ENCODE results near the gene EOGT. TPM values are rescaled to one million over a fixed set of nuclear protein-coding genes. Genes with fewer than 3 reads are reported as not detected.

The EOGT gene
- total and polyA plus RNA-seq, 2 donors from 2014 or later = 7.2 to 28.1 TPM

GRCh38 chr3:69009559-69010410 lies 3.7 kb downstream of the EOGT start:
- Histone ChIP-seq H3K36me3 (ENCODE audit: control insufficient read depth in 2 of 3, insufficient read depth in 3 of 3, low read length in 3 of 3) (peaks cover 0 to 3% (median 0%) of the 10 kb centered on the region in 3 donors), H3K27me3 (ENCODE audit: control insufficient read depth, insufficient read depth, low read length) (no peaks in the 10 kb centered on the region), H3K4me3 (ENCODE audit: low read length in 3 of 3) (no peak overlapping the region), H3K9me3 (ENCODE audit: control insufficient read depth in 2 of 3, insufficient read depth in 1 of 3, low read length in 3 of 3) (no peaks in the 10 kb centered on the region), H3K27ac (ENCODE audit: low read depth in 2 of 2, low read length in 2 of 2) (no peak overlapping the region), H3K4me1 (ENCODE audit: control insufficient read depth in 2 of 3, insufficient read depth in 2 of 3, low read depth in 1 of 3, low read length in 3 of 3) (peaks cover 0 to 10% (median 6%) of the 10 kb centered on the region in 3 donors), H3K9ac (ENCODE audit: low read length in 3 of 3) (no peak overlapping the region)
- no peak for TF ChIP-seq CTCF (IDR thresholded peaks at IDR 0.05; ENCODE audit: borderline replicate concordance, extremely low read depth, insufficient read depth)
- no peak for FAIRE-seq
- intact Hi-C loops (cut with DNase I) = no loop called here
- DNase-seq = no peak

GRCh38 chr3:69008980-69009379 lies 4.5 kb downstream of the EOGT start:
- TF ChIP-seq CTCF (IDR thresholded peaks at IDR 0.05; ENCODE audit: borderline replicate concordance, extremely low read depth, insufficient read depth) = no peak
- Histone ChIP-seq H3K27ac (ENCODE audit: low read depth in 2 of 2, low read length in 2 of 2) (no peak overlapping the region), H3K36me3 (ENCODE audit: control insufficient read depth in 2 of 3, insufficient read depth in 3 of 3, low read length in 3 of 3) (peaks cover 0 to 4% (median 3%) of the 10 kb centered on the region in 3 donors), H3K27me3 (ENCODE audit: control insufficient read depth, insufficient read depth, low read length) (no peaks in the 10 kb centered on the region), H3K9me3 (ENCODE audit: control insufficient read depth in 2 of 3, insufficient read depth in 1 of 3, low read length in 3 of 3) (no peaks in the 10 kb centered on the region), H3K4me3 (ENCODE audit: low read length in 3 of 3) (no peak overlapping the region), H3K9ac (ENCODE audit: low read length in 3 of 3) (no peak overlapping the region), H3K4me1 (ENCODE audit: control insufficient read depth in 2 of 3, insufficient read depth in 2 of 3, low read depth in 1 of 3, low read length in 3 of 3) (peaks cover 0 to 9% (median 2%) of the 10 kb centered on the region in 3 donors)
- no peak for DNase-seq
- FAIRE-seq = no peak
- intact Hi-C loops (cut with DNase I) = no loop called here

- H3K4me1 ChIP-seq (ENCODE audit: control insufficient read depth in 2 of 3, insufficient read depth in 2 of 3, low read depth in 1 of 3, low read length in 3 of 3) = no peaks in the 10 kb centered on the region
- H3K9ac ChIP-seq (ENCODE audit: low read length in 3 of 3) = no peak overlapping the region
- DNase-seq (no peak), FAIRE-seq (no peak)
- H3K9me3 ChIP-seq (ENCODE audit: control insufficient read depth in 2 of 3, insufficient read depth in 1 of 3, low read length in 3 of 3) = no peaks in the 10 kb centered on the region
- H3K4me3 ChIP-seq (ENCODE audit: low read length in 3 of 3) = no peak overlapping the region
- no peak for TF ChIP-seq CTCF (IDR thresholded peaks at IDR 0.05; ENCODE audit: borderline replicate concordance, extremely low read depth, insufficient read depth)
- peaks cover 0 to 6% (median 3%) of the 10 kb centered on the region in 3 donors for H3K36me3 ChIP-seq (ENCODE audit: control insufficient read depth in 2 of 3, insufficient read depth in 3 of 3, low read length in 3 of 3)
- H3K27me3 ChIP-seq (ENCODE audit: control insufficient read depth, insufficient read depth, low read length) = no peaks in the 10 kb centered on the region
- no peak overlapping the region for H3K27ac ChIP-seq (ENCODE audit: low read depth in 2 of 2, low read length in 2 of 2)
- intact Hi-C loops (cut with DNase I) = no loop called here
Measured at GRCh38 chr3:69005791-69006482, 7.5 kb downstream of the EOGT start.
